GM19395 (cell line): ENCODE measurements around the gene APOBEC2.

Experiments
- ATAC-seq: cut with Tn5 transposase; IDR thresholded peaks from one replicate; pipeline ENCODE4 v1.9.1; 2021; ENCODE audit warnings: mild to moderate bottlenecking, moderate library complexity; ENCODE audit not compliant: unreplicated experiment

The APOBEC2 gene

DNA sequence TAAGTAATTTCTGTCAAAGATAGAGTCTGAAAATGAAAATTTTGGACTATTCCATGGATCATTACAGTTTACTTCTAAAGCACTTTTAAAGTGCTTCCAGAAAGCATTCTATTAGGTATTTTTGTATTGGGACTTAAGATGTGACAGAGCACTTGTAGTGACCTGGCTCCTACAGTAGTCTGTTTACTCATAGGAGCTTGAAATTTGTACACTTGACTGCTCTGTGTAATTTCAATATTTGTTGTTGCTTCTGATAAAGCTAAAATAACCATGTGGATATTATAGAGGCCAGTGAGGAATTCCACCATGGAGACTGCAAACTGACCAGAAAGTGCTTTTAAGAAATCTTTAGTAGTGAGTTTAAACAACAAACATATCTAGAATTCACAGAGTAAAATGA, 30.1 kb downstream of the APOBEC2 start:
- ATAC-seq: no peak

- no peak for ATAC-seq
Measured at GRCh38 chr6:41085182-41085581, 32.2 kb downstream of the APOBEC2 start.

DNA sequence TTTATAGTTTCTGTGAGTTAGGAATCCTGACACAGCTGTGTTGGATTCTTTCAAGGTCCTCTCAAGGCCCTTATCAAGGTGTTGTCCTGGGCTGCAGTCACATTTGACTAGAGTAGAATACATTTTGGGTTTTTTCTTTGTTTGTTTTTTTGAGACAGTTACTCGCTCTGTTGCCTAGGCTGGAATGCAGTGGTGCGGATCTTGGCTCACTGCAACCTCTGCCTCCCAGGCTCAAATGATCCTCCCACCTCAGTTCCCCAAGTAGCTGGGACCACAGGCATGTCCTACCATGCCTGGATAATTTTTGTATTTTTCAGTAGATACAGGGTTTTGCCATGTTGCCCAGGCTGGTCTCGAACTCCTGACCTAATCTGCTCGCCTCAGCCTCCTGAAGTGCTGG, 35.4 kb downstream of the APOBEC2 start:
- ATAC-seq: no peak

GRCh38 chr6:41090841-41091761, 38.1 kb downstream of the APOBEC2 start:
- ATAC-seq: no peak

DNA sequence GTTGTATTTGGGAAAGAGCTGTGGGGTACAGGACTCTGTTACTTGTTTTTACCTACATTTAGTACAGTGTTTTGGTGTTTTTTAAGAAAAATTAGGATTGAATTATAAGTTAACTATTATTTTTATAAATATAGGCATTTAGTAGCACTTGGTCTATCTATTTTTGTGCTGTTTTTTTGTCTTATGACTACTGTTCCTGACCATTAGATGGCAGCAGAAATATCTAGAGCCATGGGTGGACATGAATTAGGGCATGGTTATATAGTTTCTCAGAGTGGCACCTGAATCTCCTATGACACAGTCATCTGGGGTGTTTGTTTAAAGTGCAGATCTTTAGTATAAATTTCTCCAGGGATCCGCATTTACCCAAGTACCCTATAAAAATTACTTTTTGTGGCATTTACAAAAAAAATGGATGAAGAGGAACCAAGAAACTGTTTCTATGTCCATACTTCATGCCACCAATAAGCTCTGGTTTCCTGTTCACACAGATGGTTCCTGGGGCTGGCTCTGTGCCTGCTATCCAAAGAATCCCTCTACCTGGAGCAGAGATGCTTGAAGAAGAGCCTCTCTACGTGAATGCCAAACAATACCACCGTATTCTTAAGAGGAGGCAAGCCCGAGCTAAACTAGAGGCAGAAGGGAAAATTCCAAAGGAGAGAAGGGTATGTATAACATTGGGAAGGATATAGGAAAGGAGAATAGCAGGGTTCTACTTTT, 39.6 kb downstream of the APOBEC2 start:
- no peak for ATAC-seq

- no peak for ATAC-seq
Measured at GRCh38 chr6:41093729-41094128, 40.7 kb downstream of the APOBEC2 start.

GRCh38 chr6:41097467-41098090, 44.6 kb downstream of the APOBEC2 start:
- ATAC-seq: no peak

DNA sequence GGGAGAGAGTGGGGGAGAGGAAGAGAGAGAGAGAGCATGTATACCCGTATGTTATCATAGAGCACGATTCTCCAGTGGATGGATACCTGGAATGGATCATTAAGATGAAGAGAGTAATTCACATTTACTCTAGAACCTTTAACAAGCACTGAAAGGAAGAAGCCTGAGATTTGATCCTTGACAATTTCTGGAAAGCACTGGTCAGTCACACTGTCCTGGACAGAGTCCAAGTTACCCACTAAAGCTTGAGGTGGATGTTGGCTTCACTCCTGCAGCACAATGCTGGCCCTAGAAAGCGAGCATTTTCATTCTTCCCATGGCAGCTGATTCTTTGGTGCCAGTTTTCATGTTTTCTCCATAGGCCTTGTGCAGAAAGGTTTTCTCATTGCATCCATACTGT, 45.4 kb downstream of the APOBEC2 start:
- no peak for ATAC-seq

- ATAC-seq: no peak
Measured at GRCh38 chr6:41100871-41101287, 47.9 kb downstream of the APOBEC2 start.

- no peak for ATAC-seq
Measured at GRCh38 chr6:41103847-41104246, 50.8 kb downstream of the APOBEC2 start.

GRCh38 chr6:41111017-41111416, 58.0 kb downstream of the APOBEC2 start:
- ATAC-seq: no peak
